Neural progenitor cell (in vitro differentiated cells): ENCODE results near the gene MMP14. TPM values are rescaled to one million over a fixed set of nuclear protein-coding genes. Genes with fewer than 3 reads are reported as not detected.
"Not testable (repeated sequence)": the region's sequence is repeated elsewhere in the genome, so short reads cannot be mapped to it uniquely, and the experiment has no call there.

Experiments used
- DNase-seq: peaks from one replicate; pipeline ENCODE4 v3.0.0-alpha.2; 2016; ENCODE audit warnings: low spot score
- H2AFZ ChIP-seq: fragments of 200-600 bp; sonication (generic); replicated peaks from 2 replicates; pipeline ENCODE4 v1.6.1; 2016; ENCODE audit warnings: antibody characterized with exemption
- H3F3A ChIP-seq: fragments of 200-600 bp; sonication (generic); 2 replicates; pipeline ENCODE4 v1.6.1; 2016; ENCODE audit warnings: antibody characterized with exemption, low read depth
- H3K27ac ChIP-seq: fragments of 200-600 bp; sonication (generic); 2 replicates; pipeline ENCODE4 v1.5.1; 2016; ENCODE audit warnings: mild to moderate bottlenecking
- H3K27me3 ChIP-seq: fragments of 200-600 bp; sonication (generic); 2 replicates; pipeline ENCODE4 v1.6.1; 2016; ENCODE audit warnings: mild to moderate bottlenecking, moderate library complexity
- H3K36me3 ChIP-seq: fragments of 200-600 bp; sonication (generic); 2 replicates; pipeline ENCODE4 v1.5.1; 2016
- H3K4me1 ChIP-seq: fragments of 200-600 bp; sonication (generic); 2 replicates; pipeline ENCODE4 v1.6.1; 2016; ENCODE audit warnings: mixed run types
- H3K4me2 ChIP-seq: fragments of 200-600 bp; sonication (generic); 2 replicates; pipeline ENCODE4 v1.6.1; 2016
- H3K4me3 ChIP-seq: fragments of 200-600 bp; sonication (generic); 2 replicates; pipeline ENCODE4 v1.5.1; 2016
- H3K79me2 ChIP-seq: fragments of 200-600 bp; sonication (generic); 2 replicates; pipeline ENCODE4 v1.6.1; 2016; ENCODE audit warnings: low read depth
- H3K9ac ChIP-seq: fragments of 200-600 bp; sonication (generic); 2 replicates; pipeline ENCODE4 v1.6.1; 2016
- H3K9me3 ChIP-seq: fragments of 200-600 bp; sonication (generic); 2 replicates; pipeline ENCODE4 v1.5.1; 2016; ENCODE audit warnings: low read depth
- H4K20me1 ChIP-seq: fragments of 200-600 bp; sonication (generic); 2 replicates; pipeline ENCODE4 v1.6.1; 2016; ENCODE audit warnings: low read depth
- H3K27ac Mint-ChIP-seq: 3 replicates; pipeline ENCODE4 v1.8.0; 2021; ENCODE audit warnings: mixed read lengths
- H3K27me3 Mint-ChIP-seq: 2 replicates; pipeline ENCODE4 v1.8.0; 2022; ENCODE audit warnings: low read depth, mild to moderate bottlenecking, inconsistent platforms, moderate library complexity, mixed read lengths; ENCODE audit not compliant: insufficient read depth
- H3K36me3 Mint-ChIP-seq: 3 replicates; pipeline ENCODE4 v1.8.0; 2021; ENCODE audit warnings: mixed read lengths
- H3K4me1 Mint-ChIP-seq: 3 replicates; pipeline ENCODE4 v1.8.0; 2021; ENCODE audit warnings: mixed read lengths
- H3K4me3 Mint-ChIP-seq: 3 replicates; pipeline ENCODE4 v1.8.0; 2021; ENCODE audit warnings: mild to moderate bottlenecking, moderate library complexity, mixed read lengths
- H3K9me3 Mint-ChIP-seq: 3 replicates; pipeline ENCODE4 v1.8.0; 2020; ENCODE audit warnings: mixed read lengths
- EZH2 ChIP-seq: fragments of 200-600 bp; sonication (generic); IDR thresholded peaks from 2 replicates; pipeline ENCODE4 v1.6.1; 2017; ENCODE audit warnings: antibody characterized with exemption, mild to moderate bottlenecking, moderate library complexity
- EZH2phosphoT487 ChIP-seq: fragments of 200-600 bp; sonication (generic); IDR thresholded peaks from 2 replicates; pipeline ENCODE4 v1.6.1; 2017; ENCODE audit warnings: antibody characterized with exemption
- total RNA-seq: library from RNA; depleted of rRNA; stranded (reverse); fragments of >200 nt; gene quantifications from 2 replicates; pipeline ENCODE4 v1.2.3, GENCODE V29; 2015; ENCODE audit warnings: low replicate concordance
- TF ChIP-seq, protein P1 (sequence below): fragments of 200-600 bp; sonication (generic); IDR thresholded peaks from 2 replicates; pipeline ENCODE4 v1.5.1; 2017; ENCODE audit warnings: antibody characterized with exemption, mild to moderate bottlenecking

The MMP14 gene
- total RNA-seq, 1 donor from 2014 or later = 15.1 TPM

DNA sequence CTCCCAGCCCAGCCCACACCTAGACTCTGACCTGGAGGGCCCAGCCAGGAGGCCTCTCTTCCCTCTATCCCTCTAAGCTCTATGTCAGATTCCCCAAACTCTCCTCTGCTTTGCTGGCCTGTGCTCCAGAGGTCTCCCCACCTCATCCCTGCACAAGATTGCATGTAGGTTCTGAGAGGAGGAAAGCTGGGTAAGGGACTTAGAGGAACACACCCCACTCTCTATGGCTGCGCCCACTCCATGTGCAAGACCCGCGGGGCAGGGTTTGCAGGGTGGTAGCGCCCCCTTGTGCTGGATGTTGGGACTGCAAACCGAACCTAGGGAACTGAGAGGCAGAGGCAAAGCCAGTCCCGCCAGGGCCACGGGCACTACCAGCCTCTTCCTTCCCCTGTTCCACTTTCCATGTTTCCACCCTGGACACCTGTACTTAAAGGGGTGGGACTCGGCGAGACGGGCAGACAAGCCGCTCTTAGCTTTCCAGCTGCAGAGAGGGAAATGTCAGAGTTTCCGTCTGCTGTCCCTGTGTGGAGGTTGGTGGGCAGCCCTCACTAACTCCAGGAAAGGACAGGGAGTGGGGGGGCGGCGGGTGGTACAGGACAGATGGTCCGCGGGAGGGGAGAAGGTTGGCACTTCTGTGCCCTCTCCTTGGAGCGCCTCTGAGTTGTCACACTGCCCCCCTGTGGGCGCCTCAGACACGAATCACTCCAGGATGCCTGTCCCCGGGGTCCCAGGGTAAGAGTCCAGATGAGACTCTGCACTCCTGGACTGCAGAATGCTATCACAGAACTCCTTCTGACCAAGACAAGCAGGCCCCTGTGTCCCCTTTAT lies 16.8 kb downstream of the MMP14 start:
- Histone ChIP-seq H3K27ac (no peak overlapping the region), H3K27me3 (no peaks in the 10 kb centered on the region), H3K9me3 (no peaks in the 10 kb centered on the region), H3K4me3 (peak overlapping the region; percentile 52), H3K9ac (no peak overlapping the region), H3K4me1 (peaks cover 12% of the 10 kb centered on the region), H4K20me1 (no peaks in the 10 kb centered on the region), H3K79me2 (no peaks in the 10 kb centered on the region), H3K36me3 (no peaks in the 10 kb centered on the region), H3F3A (peaks cover 3% of the 10 kb centered on the region), H3K4me2 (peak overlapping the region; percentile 91), H2AFZ (peak overlapping the region; percentile 99)
- peak overlapping the region; percentile 67 for H3K4me3 Mint-ChIP-seq
- peaks cover 16% of the 10 kb centered on the region for H3K4me1 Mint-ChIP-seq
- DNase-seq = peak; percentile 87
- no peaks in the 10 kb centered on the region for H3K9me3 Mint-ChIP-seq
- TF ChIP-seq, protein P1, sequence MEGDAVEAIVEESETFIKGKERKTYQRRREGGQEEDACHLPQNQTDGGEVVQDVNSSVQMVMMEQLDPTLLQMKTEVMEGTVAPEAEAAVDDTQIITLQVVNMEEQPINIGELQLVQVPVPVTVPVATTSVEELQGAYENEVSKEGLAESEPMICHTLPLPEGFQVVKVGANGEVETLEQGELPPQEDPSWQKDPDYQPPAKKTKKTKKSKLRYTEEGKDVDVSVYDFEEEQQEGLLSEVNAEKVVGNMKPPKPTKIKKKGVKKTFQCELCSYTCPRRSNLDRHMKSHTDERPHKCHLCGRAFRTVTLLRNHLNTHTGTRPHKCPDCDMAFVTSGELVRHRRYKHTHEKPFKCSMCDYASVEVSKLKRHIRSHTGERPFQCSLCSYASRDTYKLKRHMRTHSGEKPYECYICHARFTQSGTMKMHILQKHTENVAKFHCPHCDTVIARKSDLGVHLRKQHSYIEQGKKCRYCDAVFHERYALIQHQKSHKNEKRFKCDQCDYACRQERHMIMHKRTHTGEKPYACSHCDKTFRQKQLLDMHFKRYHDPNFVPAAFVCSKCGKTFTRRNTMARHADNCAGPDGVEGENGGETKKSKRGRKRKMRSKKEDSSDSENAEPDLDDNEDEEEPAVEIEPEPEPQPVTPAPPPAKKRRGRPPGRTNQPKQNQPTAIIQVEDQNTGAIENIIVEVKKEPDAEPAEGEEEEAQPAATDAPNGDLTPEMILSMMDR = peak; percentile 85
- TF ChIP-seq EZH2phosphoT487 (no peak), EZH2 (no peak)
- peak overlapping the region; percentile 42 for H3K27ac Mint-ChIP-seq
- H3K27me3 Mint-ChIP-seq = peaks cover 2% of the 10 kb centered on the region
- H3K36me3 Mint-ChIP-seq = no peaks in the 10 kb centered on the region

DNA sequence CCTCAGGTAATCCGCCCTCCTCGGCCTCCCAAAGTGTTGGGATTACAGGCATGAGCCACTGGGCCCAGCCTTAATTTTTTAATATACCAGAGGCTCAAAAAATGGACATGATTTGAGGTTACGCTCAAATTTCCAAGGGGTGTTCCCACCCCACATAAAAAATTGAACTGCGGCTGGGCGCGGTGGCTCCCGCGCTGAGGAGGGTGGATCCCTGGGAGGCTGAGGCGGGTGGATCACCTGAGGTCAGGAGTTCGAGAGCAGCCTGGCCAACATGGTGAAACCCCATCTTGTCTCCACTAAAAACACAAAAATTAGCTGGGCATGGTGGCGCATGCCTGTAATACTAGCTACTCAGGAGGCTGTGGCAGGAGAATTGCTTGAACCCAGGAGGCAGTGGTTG lies 17.9 kb downstream of the MMP14 start:
- H3K9ac ChIP-seq, H3K9me3 Mint-ChIP-seq, H3K4me1 Mint-ChIP-seq, H3K4me2 ChIP-seq, H2AFZ ChIP-seq, H3F3A ChIP-seq, H3K9me3 ChIP-seq, H3K36me3 Mint-ChIP-seq, H3K27me3 ChIP-seq, H3K4me1 ChIP-seq, H3K4me3 ChIP-seq, H3K27me3 Mint-ChIP-seq, H4K20me1 ChIP-seq, H3K27ac ChIP-seq, H3K36me3 ChIP-seq, DNase-seq, H3K4me3 Mint-ChIP-seq, H3K79me2 ChIP-seq, H3K27ac Mint-ChIP-seq: not testable (repeated sequence)

DNA sequence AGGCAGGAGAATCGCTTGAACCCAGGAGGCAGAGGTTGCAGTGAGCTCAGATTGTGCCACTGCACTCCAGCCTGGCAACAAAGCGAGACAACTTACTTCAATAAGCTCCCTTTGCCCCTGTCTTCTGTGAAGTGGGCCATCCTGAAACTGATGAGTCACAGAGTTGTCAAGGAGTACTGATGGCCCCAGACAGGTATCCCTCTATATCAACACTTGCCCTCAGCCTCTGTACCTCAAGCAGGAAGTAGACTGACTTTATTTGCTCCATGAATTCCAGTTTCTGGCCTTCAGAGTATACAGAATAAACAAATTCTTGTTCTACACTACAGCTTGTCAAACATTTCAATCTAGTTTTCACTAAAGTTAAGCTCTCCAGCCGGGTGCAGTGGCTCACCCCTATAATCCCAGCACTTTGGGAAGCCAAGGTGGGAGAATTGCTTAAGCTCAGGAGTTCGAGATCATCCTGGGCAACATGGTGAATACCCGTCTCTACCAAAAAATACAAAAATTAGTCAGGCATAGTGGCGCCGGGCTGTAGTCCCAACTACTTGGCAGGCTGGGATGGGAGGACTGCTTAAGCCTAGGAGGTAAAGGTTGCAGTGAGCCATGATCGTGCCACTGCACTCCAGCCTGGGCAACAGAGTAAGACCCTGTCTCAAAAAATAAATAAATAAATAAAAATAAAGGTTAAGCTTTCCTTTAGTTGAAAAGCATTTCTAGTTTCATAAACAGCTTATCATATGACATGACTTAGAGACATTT lies 18.8 kb downstream of the MMP14 start:
- Histone ChIP-seq H3K79me2 (no peaks in the 10 kb centered on the region), H2AFZ (no peak overlapping the region)
- H3K27ac Mint-ChIP-seq = no peak overlapping the region

More for the DNA sequence above, 18.8 kb downstream of the MMP14 start:
- Mint-ChIP-seq H3K4me1 (peaks cover 6% of the 10 kb centered on the region), H3K36me3 (no peaks in the 10 kb centered on the region), H3K4me3 (no peak overlapping the region), H3K27me3 (peaks cover 2% of the 10 kb centered on the region), H3K9me3 (no peaks in the 10 kb centered on the region)
- TF ChIP-seq, protein P1 = no peak
- TF ChIP-seq EZH2 (no peak), EZH2phosphoT487 (no peak)
- no peak for DNase-seq
- Histone ChIP-seq H3F3A (no peaks in the 10 kb centered on the region), H3K4me3 (no peak overlapping the region), H3K4me2 (no peak overlapping the region), H3K9ac (no peak overlapping the region), H3K4me1 (no peaks in the 10 kb centered on the region), H3K27ac (no peak overlapping the region), H3K27me3 (no peaks in the 10 kb centered on the region), H4K20me1 (no peaks in the 10 kb centered on the region), H3K36me3 (no peaks in the 10 kb centered on the region), H3K9me3 (no peaks in the 10 kb centered on the region)
